ENCODE results near the gene UBAC1.

UBAC1 gene

DNA sequence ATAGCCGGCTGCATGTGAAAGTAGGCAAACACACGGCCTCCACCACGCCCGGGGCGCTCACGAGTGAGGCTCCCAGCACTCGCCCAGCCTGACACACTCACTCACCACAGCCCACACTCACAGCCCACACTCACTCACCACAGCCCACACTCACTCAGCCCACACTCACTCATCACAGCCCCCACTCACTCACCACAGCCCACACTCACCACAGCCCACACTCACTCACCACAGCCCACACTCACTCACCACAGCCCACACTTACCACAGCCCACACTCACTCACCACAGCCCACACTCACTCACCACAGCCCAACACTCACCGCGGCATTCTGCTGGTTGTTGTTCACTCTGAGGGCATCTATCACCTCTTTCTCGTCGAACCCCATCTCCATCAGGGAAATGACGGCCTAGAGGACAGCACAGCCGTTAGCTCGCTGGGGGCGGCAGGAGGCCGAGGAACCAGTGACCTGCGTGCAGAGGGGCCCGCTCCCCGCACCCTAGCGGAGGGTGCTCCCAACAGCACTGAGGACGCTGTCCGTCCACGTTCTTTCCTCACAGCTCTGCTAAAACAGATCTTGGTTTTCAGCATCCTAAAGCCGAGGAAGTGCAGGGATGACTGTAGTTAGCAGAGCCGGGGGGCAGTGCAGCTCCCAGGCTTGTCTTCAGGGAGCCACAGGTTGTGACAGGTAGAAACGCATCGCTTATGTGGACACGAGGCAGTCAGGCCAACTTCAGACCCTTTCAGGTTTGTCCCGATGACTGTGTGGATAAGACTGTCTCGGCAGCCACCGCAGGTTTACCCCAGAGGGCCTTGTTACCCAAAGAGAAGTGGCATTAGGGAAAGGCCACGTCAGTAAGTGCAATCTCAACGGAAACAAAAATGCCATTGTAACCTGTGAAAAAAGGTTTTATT, 21.6 kb downstream of the UBAC1 start:
- TF ChIP-seq ZNF274 (IDR thresholded peaks at IDR 0.05; ENCODE audit: low read depth, low read length), result no peak

DNA sequence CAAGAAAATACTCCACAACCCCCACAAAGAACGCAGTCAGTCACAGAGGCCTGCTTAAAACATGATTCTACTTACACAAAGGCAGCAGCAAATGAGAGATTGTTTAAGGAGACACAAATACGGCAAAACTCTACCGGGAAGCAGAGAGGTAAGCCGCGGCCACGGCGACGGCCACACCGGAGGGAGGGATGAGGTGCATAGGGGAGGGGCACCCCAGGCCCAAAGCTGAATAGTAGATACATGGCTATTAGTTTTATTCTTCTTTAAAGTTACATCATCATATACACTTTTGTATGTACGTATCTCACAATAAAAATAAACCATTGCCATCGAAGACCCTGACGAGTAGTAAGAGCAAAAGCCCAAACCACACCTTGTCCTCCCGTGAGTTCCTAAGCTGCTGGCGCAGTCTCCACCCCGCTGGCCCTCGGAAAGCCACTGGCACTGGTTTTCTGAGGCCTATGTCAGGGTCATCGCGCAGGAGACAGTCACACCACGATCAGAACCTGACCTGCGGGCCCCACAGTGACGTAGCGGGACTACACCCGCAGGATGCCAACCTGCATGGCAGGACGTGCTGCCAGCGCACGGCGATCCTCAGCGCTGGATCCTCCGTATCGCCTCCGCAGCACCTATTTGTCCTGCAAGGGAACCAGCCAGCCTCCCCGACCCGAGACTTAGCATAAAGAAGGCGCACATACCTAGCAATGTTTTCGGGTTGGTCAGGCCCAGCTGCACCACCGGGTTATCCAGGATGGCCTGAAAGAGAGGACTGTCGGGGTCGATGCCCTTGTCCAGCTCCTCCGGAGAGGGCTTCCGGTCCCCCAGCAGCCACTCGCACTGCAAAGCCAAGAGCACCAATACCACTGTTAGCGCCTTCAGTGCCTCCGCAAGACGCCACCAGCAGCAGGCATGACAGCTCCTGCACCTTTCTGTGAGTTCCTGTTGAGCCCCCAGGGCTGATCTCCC, 23.4 kb downstream of the UBAC1 start:
- H3K4me3 ChIP-seq (ENCODE audit: low read length), result no peak overlapping the region
- TF ChIP-seq ZNF274 (IDR thresholded peaks at IDR 0.05; ENCODE audit: low read depth, low read length), result no peak

More for the DNA sequence above, 21.6 kb downstream of the UBAC1 start:
- H3K4me3 ChIP-seq (ENCODE audit: low read length), result no peak overlapping the region

DNA sequence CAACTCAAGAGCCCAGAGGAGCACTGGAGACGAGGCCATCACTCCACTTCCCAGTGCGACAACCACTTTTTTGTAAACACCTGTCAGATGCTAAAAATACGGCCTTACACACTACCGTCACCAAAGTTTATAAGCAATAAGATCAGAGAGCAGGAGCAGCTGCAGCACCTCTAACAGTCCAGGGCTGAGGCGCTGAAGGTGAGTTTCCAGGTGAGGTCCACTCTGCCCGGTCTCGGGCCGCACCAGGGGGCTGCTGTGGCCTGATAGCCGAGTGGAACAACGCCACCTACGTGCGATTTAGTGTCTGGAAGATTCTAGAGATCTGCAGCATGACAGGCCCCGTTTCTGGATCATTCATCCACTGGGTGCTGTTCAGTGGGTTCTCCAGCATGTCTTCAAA, 28.1 kb downstream of the UBAC1 start:
- no peak overlapping the region for H3K4me3 ChIP-seq (ENCODE audit: low read length)
- no peak for TF ChIP-seq ZNF274 (IDR thresholded peaks at IDR 0.05; ENCODE audit: low read depth, low read length)

DNA sequence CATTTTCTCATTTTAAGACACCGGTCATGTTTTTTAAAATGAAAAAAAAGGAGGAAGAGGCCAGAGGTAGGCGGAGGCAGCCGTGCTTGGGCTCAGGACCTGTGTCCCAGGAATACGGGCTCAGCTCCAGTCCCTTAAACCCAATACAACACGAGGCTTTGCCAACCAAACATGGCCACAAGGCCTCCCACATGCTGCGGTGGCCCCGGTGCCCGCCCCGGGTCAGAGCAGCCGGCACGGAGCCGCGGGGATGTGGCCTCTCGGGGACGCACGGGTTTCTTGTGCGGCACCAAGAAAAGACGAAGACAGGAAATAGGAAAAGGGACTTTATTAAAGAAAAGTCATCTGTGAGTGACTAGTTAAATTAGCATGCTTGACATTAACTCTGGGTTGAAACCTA, 28.5 kb downstream of the UBAC1 start:
- TF ChIP-seq ZNF274 (IDR thresholded peaks at IDR 0.05; ENCODE audit: low read depth, low read length), result no peak
- H3K4me3 ChIP-seq (ENCODE audit: low read length), result no peak overlapping the region

DNA sequence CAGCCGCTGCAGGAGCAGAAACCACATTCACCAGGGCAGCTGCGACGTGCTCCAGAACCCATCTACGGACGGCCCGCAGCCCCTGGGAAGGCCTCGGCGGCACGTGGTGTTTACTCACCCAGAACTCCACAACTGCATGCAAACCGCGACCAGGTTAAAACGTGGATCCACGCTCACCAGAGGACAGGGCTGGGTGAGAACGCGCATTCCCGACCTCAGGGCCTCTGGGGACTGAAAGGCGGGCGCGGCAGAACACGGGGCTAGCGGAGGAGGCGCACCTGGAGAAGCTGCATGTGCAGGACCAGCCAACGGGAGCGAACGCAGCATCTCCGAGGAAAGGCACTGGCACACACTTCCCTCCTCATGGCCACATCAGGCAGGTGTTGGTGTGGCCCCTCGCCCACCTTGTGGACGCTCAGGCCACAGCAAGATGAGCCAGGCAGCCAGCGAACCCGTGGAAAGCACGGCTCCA, 29.8 kb downstream of the UBAC1 start:
- H3K4me3 ChIP-seq (ENCODE audit: low read length), result no peak overlapping the region
- TF ChIP-seq ZNF274 (IDR thresholded peaks at IDR 0.05; ENCODE audit: low read depth, low read length), result no peak

DNA sequence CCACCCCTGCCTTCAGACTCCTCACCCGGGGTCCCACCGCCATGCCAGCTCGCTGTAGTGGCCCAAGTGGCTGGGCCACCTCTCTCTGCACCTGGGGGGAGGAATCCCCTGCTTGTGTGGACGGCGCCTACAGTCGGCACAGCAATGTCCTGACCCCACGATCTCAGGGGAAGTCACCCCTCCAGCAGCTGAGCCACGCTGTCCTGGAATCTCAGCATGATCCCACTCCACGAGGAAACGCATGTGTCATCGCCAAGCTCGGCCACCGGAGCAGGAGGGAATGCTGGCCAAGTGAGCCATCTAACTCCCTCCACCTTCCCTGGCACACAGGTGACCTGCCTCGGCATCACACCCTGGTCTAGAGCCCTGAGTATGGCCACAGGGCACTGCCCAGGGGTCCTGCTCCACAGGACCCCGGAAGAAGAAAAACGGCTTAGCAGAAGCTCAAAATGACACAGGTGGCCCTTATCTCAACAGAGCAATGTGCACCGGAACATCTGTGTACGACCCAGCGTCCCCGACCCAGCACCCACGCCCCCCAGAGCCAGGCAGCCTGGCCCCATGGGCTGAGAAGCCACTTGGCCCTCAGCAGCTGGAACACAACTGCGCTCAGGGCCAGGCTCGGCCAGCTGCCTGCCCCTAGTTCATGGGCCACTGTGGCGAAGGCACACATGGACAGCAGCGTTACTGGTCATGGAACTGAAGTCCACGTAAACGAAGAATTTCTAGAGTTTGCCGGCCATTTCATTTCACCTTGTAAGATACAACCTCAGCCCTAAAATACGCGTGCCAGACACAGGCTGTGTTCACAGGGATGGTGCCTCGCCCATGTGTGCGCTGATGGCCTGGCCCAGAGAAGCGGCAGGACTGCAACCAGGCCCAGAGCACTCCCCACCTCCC, 30.5 kb downstream of the UBAC1 start:
- no peak overlapping the region for H3K4me3 ChIP-seq (ENCODE audit: low read length)
- no peak for TF ChIP-seq ZNF274 (IDR thresholded peaks at IDR 0.05; ENCODE audit: low read depth, low read length)

DNA sequence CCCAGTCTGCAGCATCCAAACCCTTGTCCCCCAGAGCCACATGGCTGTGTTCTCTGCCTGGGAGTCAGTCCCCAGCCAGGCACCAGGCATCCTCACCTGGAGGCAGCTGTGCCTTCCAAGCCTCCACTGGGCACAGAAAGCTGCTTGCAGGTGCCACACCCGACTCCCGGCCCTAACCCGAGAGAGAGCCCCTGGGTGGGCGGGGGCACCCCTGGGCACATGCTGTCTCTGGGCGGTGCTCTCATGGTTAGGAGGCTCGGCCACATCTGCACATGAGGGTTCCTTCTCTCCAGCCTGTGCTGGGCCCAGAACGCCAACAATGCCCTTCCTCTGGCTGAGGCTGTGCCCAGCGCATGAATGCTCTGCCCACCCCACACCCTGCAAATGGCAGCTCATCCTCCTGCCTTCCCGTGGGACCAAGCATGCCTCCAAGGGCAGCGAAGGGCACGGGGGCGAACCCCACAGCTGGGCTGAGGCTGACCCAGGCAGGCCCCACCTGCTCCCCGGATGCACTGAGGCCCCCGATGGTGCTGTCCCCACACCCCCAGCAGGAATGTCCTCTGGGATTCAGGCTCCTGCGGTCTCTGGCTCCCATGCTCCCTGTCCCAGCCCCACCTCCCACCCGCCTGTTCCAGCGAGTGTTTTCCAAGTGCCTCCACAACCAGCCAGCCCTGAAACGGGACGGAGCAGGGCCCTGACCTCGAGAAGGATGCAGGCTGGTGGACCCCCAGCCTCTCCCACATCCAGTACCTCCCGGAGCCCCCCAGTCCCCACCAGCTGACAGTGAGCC, 31.3 kb downstream of the UBAC1 start:
- no peak for TF ChIP-seq ZNF274 (IDR thresholded peaks at IDR 0.05; ENCODE audit: low read depth, low read length)
- no peak overlapping the region for H3K4me3 ChIP-seq (ENCODE audit: low read length)

DNA sequence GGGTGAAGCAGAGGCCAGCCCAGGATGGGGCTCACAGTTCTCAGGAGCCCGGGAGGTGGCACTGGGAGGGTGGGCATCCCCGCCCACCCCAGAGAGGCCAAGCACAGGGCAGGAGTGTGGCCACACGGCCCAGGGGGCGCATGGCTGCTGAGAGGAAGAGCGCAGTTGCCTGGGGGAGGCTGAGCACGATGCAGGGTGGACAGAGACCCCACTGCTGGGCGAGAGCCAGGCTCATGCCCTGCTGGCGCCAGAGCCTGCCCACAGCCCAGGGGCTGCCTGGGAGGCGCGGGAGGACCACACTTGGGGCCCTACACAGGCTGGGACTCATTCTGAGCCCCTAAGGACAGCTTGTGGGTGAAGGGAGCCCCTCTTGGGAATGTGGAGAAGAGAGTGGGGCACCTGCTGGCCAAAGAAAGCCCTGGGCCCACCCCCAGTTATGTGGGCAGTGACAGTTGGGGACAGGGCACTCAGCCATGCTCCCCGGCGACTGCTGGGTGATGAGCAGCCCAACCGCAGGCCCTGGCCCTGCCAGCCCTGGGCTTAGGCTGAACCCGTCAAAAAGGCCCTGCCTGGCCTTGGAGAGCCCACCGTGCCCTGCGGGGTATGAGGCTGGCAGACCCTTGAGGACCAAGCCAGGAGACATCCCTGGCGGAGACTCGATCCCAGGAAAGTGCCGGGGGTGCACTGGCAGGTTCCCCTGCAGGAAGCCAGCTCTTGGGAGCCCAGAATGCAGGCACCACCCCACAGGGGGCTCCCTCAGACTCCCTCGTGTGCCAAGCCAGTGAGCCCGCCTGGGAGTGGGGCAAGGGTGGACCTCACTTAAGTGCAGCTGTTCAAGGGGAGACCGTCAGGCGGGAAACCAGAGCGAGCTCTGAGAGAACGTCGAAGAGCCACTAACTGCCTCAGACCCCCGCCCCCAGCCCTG, 32.2 kb downstream of the UBAC1 start:
- H3K4me3 ChIP-seq (ENCODE audit: low read length), result no peak overlapping the region
- TF ChIP-seq ZNF274 (IDR thresholded peaks at IDR 0.05; ENCODE audit: low read depth, low read length), result no peak

DNA sequence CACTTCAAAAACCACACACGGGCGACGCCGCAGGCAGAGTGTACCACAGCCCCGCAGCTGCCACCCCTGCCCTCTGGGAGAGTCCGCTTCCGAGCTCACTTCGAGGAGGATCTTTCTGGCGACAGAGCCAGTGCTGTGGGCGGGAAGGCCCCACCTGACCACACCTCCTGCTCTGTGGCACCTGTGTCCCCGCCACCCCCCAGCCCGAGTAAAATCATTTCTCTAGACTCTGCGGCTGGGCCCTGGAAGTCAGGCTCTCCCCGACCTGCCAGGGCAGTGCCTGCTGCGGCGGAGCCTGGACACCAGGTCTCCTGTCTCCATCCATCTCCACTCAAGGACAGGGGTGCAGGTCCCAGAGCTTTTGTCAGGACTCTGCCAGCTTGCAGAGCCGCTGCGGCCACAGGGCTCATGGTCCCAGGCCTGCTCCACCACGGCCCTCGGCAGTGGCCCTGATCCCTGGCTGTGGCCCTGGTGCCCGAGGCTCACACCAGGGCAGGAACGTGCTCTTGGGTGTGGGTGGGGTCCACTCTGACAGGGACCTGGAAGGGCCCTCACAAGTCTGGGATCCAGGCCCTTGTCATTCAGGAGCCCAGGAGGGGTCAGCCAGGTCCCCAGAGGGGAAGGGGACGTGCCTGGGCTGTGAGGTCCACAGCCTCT, 33.0 kb downstream of the UBAC1 start:
- no peak for TF ChIP-seq ZNF274 (IDR thresholded peaks at IDR 0.05; ENCODE audit: low read depth, low read length)
- no peak overlapping the region for H3K4me3 ChIP-seq (ENCODE audit: low read length)

DNA sequence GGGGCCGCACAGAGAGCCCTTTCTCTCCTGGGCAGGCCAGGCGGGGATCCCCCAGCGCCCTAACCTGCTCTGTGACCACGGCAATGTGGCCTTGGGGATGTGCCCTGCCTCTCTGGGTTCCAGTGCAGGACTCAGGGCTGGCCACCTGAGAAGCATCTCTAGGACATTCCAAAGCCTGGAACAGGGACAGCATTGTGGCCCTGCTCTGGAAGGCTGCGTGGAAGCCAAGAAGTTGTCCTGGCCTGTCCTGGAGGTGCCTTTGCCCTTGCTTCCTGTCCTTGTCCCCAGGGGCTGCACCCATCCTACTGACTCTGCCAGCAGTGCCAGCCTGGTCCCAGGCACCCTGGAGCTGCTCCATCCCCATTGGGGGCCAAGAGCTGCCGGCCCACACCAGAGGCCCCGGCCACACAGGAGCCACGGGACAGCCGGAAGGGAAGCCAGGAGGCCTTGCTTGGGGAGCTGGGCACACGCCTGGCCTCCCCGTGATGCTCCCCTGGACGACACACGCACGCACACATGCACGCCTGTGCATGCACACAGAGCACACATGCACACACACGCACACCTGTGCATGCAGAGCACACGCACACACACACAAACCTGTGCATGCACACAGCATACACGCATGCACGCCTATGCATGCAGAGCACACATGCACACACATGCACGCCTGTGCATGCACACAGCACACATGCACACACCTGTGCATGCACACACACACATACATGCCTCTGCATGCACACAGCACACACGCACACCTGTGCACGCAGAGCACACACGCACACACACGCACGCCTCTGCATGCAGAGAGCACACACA, 33.8 kb downstream of the UBAC1 start:
- H3K4me3 ChIP-seq (ENCODE audit: low read length), result no peak overlapping the region
- TF ChIP-seq ZNF274 (IDR thresholded peaks at IDR 0.05; ENCODE audit: low read depth, low read length), result no peak

Measured in GM08714 (cell line).